GM23248 (cell line): ENCODE results near the gene DYRK1A.

Experiments used
- EZH2 ChIP-seq: fragments of 200-600 bp; sonication (generic); IDR thresholded peaks from 2 replicates; pipeline ENCODE4 v1.6.1; 2018; ENCODE audit warnings: antibody characterized with exemption, mild to moderate bottlenecking; ENCODE audit not compliant: insufficient read depth, poor library complexity, severe bottlenecking
- EZH2phosphoT487 ChIP-seq: fragments of 200-600 bp; sonication (generic); IDR thresholded peaks from 2 replicates; pipeline ENCODE4 v1.6.1; 2018; ENCODE audit warnings: antibody characterized with exemption, moderate library complexity, mild to moderate bottlenecking, low read depth; ENCODE audit not compliant: insufficient read depth

DNA sequence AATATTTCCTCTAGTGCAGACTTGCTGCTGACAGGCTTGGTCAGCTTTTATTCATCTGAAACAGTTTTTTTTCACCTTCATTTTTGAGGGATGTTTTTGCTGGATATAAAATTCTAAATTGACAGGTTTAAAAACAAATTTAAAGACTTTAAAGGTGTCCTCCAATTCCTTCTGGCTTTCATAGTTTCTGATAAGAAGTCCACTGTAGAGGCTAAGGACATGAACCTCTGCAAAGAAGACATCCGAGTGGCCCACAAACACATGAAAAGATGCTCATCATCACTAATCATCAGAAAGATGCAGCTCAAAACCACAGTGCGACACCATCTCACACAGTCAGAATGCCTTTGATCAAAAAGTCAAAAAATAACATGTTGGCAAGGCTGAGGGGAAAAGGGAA is 42.0 kb upstream of the DYRK1A start:
- TF ChIP-seq EZH2 (no peak), EZH2phosphoT487 (no peak)
